ENCODE data around the gene SYTL3. TPM values are rescaled to one million over a fixed set of nuclear protein-coding genes. Genes with fewer than 3 reads are reported as not detected.

SYTL3 gene
- total RNA-seq, 1 donor from 2014 or later: 0.48 TPM

GRCh38 chr6:158768436-158768835 is 118.6 kb downstream of the SYTL3 start:
- TF ChIP-seq CTCF (IDR thresholded peaks at IDR 0.05): no peak

GRCh38 chr6:158769234-158769770 is 119.4 kb downstream of the SYTL3 start:
- no peak for TF ChIP-seq CTCF (IDR thresholded peaks at IDR 0.05)
- DNase-seq (ENCODE audit: extremely low spot score, unreplicated experiment): no peak
- Mint-ChIP-seq H3K9me3 (ENCODE audit: unreplicated experiment) (no peaks in the 10 kb centered on the region), H3K4me3 (ENCODE audit: unreplicated experiment) (no peak overlapping the region), H3K36me3 (ENCODE audit: unreplicated experiment) (peaks cover 60% of the 10 kb centered on the region), H3K4me1 (ENCODE audit: unreplicated experiment) (peaks cover 5% of the 10 kb centered on the region), H3K27ac (ENCODE audit: unreplicated experiment) (no peak overlapping the region), H3K27me3 (ENCODE audit: unreplicated experiment) (no peaks in the 10 kb centered on the region)

More at GRCh38 chr6:158768436-158768835, 118.6 kb downstream of the SYTL3 start:
- no peak for DNase-seq (ENCODE audit: extremely low spot score, unreplicated experiment)
- no peaks in the 10 kb centered on the region for H3K9me3 Mint-ChIP-seq (ENCODE audit: unreplicated experiment)
- no peak overlapping the region for H3K27ac Mint-ChIP-seq (ENCODE audit: unreplicated experiment)
- peaks cover 56% of the 10 kb centered on the region for H3K36me3 Mint-ChIP-seq (ENCODE audit: unreplicated experiment)
- peaks cover 4% of the 10 kb centered on the region for H3K4me1 Mint-ChIP-seq (ENCODE audit: unreplicated experiment)
- no peaks in the 10 kb centered on the region for H3K27me3 Mint-ChIP-seq (ENCODE audit: unreplicated experiment)
- no peak overlapping the region for H3K4me3 Mint-ChIP-seq (ENCODE audit: unreplicated experiment)

- H3K9me3 Mint-ChIP-seq (ENCODE audit: unreplicated experiment): no peaks in the 10 kb centered on the region
- no peak overlapping the region for H3K27ac Mint-ChIP-seq (ENCODE audit: unreplicated experiment)
- no peak overlapping the region for H3K4me3 Mint-ChIP-seq (ENCODE audit: unreplicated experiment)
- H3K27me3 Mint-ChIP-seq (ENCODE audit: unreplicated experiment): no peaks in the 10 kb centered on the region
- no peak for DNase-seq (ENCODE audit: extremely low spot score, unreplicated experiment)
- H3K36me3 Mint-ChIP-seq (ENCODE audit: unreplicated experiment): peaks cover 58% of the 10 kb centered on the region
- peaks cover 5% of the 10 kb centered on the region for H3K4me1 Mint-ChIP-seq (ENCODE audit: unreplicated experiment)
- TF ChIP-seq CTCF (IDR thresholded peaks at IDR 0.05): no peak
Measured at GRCh38 chr6:158769771-158770432, 120.0 kb downstream of the SYTL3 start.

GRCh38 chr6:158770533-158771330 is 120.9 kb downstream of the SYTL3 start:
- Mint-ChIP-seq H3K4me3 (ENCODE audit: unreplicated experiment) (no peak overlapping the region), H3K4me1 (ENCODE audit: unreplicated experiment) (peaks cover 5% of the 10 kb centered on the region), H3K9me3 (ENCODE audit: unreplicated experiment) (no peaks in the 10 kb centered on the region), H3K27me3 (ENCODE audit: unreplicated experiment) (no peaks in the 10 kb centered on the region), H3K27ac (ENCODE audit: unreplicated experiment) (no peak overlapping the region), H3K36me3 (ENCODE audit: unreplicated experiment) (peaks cover 59% of the 10 kb centered on the region)
- no peak for DNase-seq (ENCODE audit: extremely low spot score, unreplicated experiment)
- no peak for TF ChIP-seq CTCF (IDR thresholded peaks at IDR 0.05)

All from osteocyte (in vitro differentiated cells).